ENCODE data around the gene ERP27. TPM values are rescaled to one million over a fixed set of nuclear protein-coding genes. Genes with fewer than 3 reads are reported as not detected.

The ERP27 gene
- total RNA-seq = 1 to 10 TPM in 2 of 4 donors, under 1 TPM in 2; 0.47 to 3.5 (median 1.6) TPM

GRCh38 chr12:14938301-14938700 lies at the start of gene ERP27:
Gene ERP27, minus strand, starts transcription at chr12:14938537. Its CDS starts 29 bp downstream, at chr12:14938508.
- intact Hi-C loops (cut with DNase I; ENCODE audit: low total_unique reads) = no loop called here
- H3K4me3 ChIP-seq (ENCODE audit: low read depth, poor library complexity, severe bottlenecking) = no peak within 1 kb of the TSS
- no peak for DNase-seq (ENCODE audit: low spot score in 2 of 2)
- TF ChIP-seq CTCF (IDR thresholded peaks at IDR 0.05) = no peak
- no peak for TF ChIP-seq POLR2A (IDR thresholded peaks at IDR 0.05)
- 90 to 92% methylated on average over 3 of the region's 3 CpGs for WGBS, 2 donors

GRCh38 chr12:14988035-14988434 lies 49.7 kb upstream of the ERP27 start:
- 83 to 85% methylated on average over 3 of the region's 3 CpGs for WGBS, 2 donors
- TF ChIP-seq POLR2A (IDR thresholded peaks at IDR 0.05) = no peak
- TF ChIP-seq CTCF (IDR thresholded peaks at IDR 0.05) = no peak
- no peak for DNase-seq (ENCODE audit: low spot score in 2 of 2)
- H3K4me3 ChIP-seq (ENCODE audit: low read depth, poor library complexity, severe bottlenecking) = no peak overlapping the region
- intact Hi-C loops (cut with DNase I; ENCODE audit: low total_unique reads) = no loop called here

DNA sequence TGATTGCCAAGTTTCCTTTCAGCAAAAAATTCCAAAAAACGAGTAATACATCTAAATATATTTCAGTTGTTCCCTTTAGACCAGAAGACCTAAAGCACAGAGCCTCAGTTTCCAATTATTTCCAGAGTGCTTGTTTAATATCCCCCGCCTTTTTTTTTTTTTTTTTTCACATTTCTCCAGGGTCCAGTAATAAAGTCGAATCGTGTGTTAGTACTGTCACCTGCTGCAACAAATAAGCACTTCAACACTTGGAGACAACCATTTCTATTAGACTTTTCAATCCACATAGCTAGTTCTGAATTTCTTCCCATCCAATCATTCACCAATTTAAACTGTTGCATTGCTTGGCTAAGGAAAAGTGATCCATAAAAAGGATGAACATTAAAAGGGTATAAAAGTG lies 48.1 kb upstream of the ERP27 start:
- DNase-seq (ENCODE audit: low spot score in 2 of 2) = no peak
- TF ChIP-seq CTCF (IDR thresholded peaks at IDR 0.05) (no peak), POLR2A (IDR thresholded peaks at IDR 0.05) (no peak)
- WGBS, 2 donors = 61 to 67% methylated on average over 4 of the region's 4 CpGs
- H3K4me3 ChIP-seq (ENCODE audit: low read depth, poor library complexity, severe bottlenecking) = no peak overlapping the region
- intact Hi-C loops (cut with DNase I; ENCODE audit: low total_unique reads) = no loop called here

DNA sequence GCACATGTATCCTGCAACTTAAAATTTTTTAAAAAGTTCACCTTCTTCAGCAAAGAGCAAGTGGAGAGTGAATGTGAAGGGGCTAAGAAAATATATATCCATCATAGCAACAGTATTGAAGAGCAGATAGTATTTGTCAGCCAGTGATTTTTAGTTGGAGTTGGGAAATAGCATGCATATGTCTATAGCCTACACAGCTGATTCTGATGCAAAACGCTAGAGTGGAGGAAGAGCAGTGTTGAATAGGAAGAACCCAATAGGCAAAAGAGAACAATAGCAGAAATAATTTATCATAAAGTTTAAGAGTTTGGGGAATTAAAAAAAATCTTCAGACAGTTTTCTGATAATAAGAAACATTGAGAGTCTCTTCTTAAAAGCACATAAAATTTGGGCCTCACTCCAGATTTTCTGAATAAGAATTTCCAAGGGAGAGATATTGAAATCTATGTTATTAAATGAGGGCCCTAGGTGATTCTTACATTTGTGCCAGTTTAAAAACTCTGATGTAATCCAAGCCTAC lies 46.5 kb upstream of the ERP27 start:
- no peak for DNase-seq (ENCODE audit: low spot score in 2 of 2)
- intact Hi-C loops (cut with DNase I; ENCODE audit: low total_unique reads) = no loop called here
- WGBS, 2 donors = 51 to 58% methylated on average over 1 of the region's 1 CpG
- no peak overlapping the region for H3K4me3 ChIP-seq (ENCODE audit: low read depth, poor library complexity, severe bottlenecking)
- TF ChIP-seq CTCF (IDR thresholded peaks at IDR 0.05) (no peak), POLR2A (IDR thresholded peaks at IDR 0.05) (no peak)

DNA sequence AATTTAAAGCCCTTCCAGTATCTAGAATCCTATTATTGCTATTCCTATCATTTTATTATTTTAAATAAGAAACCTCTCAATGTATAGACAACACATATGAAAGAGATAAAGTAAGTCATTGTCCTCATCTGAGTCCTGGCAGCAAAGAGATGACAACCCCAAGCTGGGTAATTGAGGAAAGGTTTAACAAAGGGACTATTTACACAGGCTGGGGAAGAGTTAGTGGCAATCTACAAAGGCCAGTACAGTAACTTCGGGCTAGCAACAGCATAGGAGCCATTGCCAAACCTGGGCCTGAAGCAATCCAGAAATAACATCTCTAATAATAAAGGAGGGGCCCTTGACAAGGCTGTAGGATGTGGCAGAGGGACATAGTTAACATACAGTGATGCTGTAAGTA lies 45.7 kb upstream of the ERP27 start:
- TF ChIP-seq POLR2A (IDR thresholded peaks at IDR 0.05) (no peak), CTCF (IDR thresholded peaks at IDR 0.05) (no peak)
- no peak overlapping the region for H3K4me3 ChIP-seq (ENCODE audit: low read depth, poor library complexity, severe bottlenecking)
- DNase-seq (ENCODE audit: low spot score in 2 of 2) = no peak
- WGBS, 2 donors = 67 to 71% methylated on average over 1 of the region's 1 CpG
- intact Hi-C loops (cut with DNase I; ENCODE audit: low total_unique reads) = no loop called here

GRCh38 chr12:14982991-14983390 lies 44.7 kb upstream of the ERP27 start:
- H3K4me3 ChIP-seq (ENCODE audit: low read depth, poor library complexity, severe bottlenecking) = no peak overlapping the region
- intact Hi-C loops (cut with DNase I; ENCODE audit: low total_unique reads) = no loop called here
- 63 to 64% methylated on average over 2 of the region's 2 CpGs for WGBS, 2 donors
- TF ChIP-seq POLR2A (IDR thresholded peaks at IDR 0.05) = no peak
- TF ChIP-seq CTCF (IDR thresholded peaks at IDR 0.05) = no peak
- no peak for DNase-seq (ENCODE audit: low spot score in 2 of 2)
